NCI-H510A (cell line): ENCODE results near the gene STIM2.

ENCODE experiments used
- DNase-seq: peaks from one replicate; lab custom pipeline; 2025; lab: John Stamatoyannopoulos, UW

STIM2 gene

DNA sequence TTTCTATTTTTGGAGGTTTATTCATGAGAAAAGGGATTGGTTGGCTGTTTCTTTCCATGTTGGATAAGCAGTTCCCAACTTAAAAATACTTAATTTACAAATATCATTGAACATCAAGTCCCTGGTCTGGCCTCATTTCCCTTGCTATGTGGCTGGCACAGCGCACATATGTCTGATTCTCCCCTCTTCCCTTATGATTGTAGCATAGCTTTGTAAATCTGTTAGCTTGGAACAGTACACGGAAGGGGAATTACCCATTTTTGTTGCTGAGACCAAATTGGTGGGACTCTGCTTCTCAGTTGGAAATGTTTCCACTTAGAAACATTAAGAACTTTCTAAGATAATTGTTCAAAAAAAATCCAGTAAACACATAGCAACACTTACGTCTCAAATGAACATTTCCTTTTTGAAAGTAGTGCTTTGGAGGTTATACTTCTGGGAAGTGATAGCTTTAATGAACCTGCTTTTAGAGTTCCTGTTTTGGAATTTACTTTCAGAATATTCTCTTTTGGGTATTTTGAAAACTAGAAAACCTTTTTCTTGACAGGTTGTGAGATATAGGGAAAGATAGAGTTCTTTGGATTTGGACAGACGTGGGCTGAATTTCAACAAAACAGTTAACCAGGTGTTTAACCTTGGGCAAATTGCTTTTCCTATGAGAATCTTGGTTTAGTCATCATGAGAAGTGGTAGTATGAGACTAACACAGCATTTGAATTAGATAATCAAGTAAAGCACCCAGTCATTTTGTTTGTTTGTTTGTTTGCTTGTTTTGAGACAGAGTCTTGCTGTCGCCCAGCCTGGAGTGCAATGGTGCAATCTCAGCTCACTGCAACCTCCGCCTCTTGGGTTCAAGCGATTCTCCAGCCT, 47.3 kb downstream of the STIM2 start:
- no peak for DNase-seq

GRCh38 chr4:26909369-26909768, 48.7 kb downstream of the STIM2 start:
- DNase-seq, result no peak

GRCh38 chr4:26911254-26911653, 50.6 kb downstream of the STIM2 start:
- DNase-seq, result no peak

- no peak for DNase-seq
Observed at GRCh38 chr4:26912069-26912468, 51.4 kb downstream of the STIM2 start.

DNA sequence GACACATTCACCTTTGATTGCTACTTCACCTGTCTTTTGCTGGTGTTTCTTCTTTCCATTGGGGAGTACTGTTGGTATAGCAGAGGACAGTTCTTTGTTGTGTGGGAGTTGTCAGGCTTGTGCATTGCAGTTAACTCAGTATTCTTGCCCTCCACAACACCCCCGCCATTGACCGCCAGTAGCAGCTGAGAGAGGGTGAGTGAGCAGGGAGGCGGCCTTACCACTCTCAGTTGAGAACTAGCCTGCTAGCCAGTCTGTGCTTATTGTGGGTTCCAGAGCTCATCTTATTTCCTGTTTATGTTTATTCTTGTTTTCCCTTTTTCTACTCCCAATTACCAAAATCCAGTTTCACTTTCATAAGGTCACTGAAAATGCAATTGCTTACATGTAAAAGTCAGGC, 52.2 kb downstream of the STIM2 start:
- DNase-seq, result no peak

DNA sequence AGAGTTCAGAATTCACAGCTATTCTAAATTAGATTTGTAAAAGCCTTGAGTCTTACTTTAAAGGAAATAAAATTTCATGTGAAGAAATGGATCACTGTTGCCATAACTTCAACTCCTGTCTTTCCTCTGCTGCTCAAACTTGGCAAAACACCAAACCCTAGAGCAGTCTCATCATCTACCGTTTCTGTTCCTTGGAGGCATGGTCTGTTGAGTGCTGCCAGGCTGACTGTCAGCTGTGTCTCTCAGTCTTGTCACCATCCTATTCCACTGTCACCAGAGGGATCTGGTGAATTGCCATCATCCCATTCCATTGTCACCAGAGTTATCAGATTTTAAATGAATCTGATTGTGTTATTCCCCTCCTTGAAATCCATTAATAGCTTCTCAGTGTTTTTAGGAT, 55.6 kb downstream of the STIM2 start:
- no peak for DNase-seq

DNA sequence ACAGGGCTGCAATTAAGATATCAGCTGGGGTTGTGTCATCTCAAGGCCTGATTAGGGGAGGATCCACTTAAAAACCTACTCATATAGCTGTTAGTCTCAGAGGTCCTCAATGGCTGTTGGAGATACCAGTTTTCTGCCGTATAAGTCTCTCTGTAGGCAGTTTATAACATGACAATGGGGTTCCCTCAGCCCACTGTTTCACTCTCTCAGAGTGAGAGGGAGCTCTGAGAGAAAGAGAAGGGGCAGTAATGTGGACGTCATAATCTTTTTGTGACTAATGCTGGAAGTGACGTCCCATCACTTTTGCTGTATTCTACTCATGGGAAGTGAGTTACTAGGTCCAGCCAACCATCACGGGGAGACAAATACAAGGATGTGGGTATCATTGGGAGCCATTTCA, 70.3 kb downstream of the STIM2 start:
- no peak for DNase-seq

GRCh38 chr4:26931451-26931850, 70.8 kb downstream of the STIM2 start:
- no peak for DNase-seq

DNA sequence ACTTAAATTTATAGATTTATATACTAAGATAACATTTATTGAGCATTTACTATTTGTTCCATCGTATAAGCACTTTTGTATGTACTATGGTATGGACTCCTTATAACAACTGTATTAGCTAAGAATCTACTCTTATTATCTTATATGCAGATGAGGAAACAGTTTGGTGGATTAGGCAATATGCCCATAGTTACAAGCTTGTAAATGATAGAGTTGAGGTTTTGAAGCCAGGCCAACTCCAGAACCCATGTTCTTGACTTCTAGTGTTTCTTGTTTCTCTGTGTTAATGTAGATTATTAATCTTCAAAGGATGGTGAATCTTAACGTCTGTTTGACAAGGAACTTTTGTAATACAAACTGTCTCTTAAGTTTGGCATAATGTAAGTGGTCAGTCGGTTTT, 71.3 kb downstream of the STIM2 start:
- no peak for DNase-seq

GRCh38 chr4:26935397-26935796, 74.8 kb downstream of the STIM2 start:
- DNase-seq, result no peak

DNA sequence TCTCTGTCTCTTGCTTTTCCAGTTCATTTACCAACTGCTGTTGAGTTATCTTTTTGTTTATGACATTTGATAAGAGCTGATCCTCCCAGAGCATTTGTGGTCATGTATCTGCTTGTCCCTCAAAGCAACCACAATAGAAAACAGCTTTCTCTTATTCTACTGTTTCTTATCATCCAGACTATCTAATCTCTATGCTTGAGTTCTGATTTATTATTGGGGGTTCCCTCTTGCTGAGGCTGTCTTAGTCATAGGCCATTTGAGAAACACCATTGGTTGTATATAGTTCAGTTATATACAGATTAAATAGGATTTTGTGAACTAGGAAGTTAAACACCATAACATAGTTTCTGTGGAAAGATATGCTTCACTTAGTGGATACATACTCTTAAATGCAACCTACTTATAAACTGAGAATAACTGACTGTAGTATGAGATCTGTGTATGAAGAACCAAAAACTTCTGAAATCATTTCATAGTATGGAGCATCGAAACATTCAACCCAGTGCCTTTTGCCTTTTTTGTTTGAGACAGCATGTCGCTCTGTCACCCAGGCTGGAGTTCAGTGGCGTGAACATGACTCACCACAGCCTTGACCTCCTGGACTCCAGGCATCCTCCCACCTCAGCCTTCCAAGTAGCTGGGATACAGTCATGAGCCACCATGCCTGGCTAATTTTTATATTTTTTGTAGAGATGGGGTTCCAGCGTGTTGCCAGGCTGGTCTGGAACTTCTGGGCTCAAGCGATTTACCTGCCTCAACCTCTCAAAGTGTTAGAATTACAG, 75.8 kb downstream of the STIM2 start:
- no peak for DNase-seq

DNA sequence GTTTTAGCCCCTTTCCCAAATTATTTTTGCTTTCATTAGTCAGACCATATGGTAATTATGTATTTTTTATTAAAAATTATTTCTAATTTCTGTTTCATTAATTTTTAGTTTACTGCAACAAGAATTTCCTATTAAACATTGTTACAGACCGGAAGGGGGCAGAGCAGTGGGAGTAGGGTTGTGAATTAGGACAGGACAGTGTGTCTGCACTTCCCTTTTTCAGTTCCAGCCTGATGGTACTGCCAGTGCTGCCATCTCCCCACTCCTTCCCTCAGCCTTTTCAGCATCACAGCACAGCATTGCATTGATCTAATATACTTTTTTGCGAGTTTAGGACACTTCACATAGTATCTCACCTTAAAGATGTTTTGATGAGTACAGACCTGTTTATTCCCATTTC, 76.5 kb downstream of the STIM2 start:
- no peak for DNase-seq

GRCh38 chr4:26937567-26937966, 76.9 kb downstream of the STIM2 start:
- no peak for DNase-seq

GRCh38 chr4:26938516-26938915, 77.9 kb downstream of the STIM2 start:
- no peak for DNase-seq

- no peak for DNase-seq
Observed at GRCh38 chr4:26941951-26942350, 81.3 kb downstream of the STIM2 start.

- no peak for DNase-seq
Observed at GRCh38 chr4:26942871-26943270, 82.2 kb downstream of the STIM2 start.

DNA sequence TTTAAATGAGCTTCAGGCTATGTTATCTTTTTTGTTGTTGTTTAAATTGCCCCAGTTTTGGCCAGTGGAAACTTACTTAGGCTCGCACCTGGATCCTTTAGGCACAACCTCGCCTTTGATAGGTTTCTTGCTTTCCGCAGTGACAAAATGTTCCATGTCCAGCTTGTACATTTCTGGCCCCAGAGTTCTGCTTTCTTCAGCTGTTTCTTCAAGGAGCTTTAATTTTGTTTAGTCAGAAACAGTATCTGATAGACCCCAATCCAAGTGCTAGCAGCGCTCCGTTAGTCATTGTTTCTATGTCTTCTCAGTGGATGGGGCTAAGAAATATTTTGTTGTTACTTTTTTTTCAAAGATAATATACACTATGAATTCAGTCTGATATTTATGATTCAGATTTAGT, 82.8 kb downstream of the STIM2 start:
- DNase-seq, result no peak

DNA sequence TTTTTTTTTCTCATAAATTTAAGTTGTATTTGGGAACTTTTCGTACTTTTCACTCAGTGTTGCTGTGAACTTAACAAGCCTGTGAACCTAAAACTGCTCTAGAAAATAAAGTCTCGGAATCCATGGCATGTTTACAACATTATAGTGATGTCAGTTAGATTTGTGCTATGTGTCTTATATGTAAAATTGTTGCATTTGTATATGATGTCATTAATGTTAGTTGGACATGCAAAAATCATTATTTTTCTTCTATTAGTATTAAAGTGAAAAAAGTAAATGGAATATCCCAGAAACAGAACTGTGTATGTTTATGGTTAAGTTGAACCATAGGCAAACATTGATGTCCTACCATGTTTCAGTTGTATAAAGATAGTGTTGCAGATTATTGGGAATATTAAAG, 85.2 kb downstream of the STIM2 start:
- DNase-seq, result no peak

- DNase-seq, result no peak
Observed at GRCh38 chr4:26947318-26947717, 86.7 kb downstream of the STIM2 start.

DNA sequence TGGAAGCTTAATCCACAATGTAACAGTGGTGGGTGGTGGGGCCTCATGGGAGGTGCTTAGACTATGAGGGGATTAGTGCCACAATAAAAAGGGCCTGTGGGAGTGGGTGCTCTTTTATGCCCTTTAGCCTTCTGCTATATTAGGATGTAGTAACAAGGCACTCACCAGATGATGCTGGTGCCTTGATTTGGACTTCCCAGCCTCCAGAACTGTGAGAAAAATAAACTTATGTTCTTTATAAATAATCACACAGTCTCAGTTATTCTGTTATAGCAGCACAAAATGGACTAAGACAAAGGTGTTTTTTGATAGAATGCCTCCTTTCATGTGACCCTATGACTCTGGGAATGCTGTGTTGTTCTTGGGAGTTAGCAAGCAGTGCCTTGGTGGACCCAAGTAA, 89.8 kb downstream of the STIM2 start:
- no peak for DNase-seq

DNA sequence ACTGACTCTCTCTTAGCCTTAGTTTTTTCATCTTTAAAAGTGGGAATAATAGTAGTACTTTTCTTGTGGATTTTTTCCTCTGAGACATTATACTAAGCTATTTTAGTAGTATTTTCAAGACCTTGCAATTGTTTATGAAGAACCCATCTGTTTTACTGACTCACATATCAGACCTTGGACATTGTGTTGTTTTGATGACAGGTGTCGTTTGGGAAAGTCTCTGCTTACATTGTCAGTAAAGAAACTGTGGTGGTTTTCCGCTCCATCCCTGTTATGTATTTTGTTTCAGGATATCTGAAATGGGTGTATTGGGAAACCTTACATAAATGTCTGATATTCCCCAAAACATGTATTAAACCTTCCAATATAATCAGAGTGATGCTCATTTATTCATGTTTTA, 92.2 kb downstream of the STIM2 start:
- DNase-seq, result no peak

DNA sequence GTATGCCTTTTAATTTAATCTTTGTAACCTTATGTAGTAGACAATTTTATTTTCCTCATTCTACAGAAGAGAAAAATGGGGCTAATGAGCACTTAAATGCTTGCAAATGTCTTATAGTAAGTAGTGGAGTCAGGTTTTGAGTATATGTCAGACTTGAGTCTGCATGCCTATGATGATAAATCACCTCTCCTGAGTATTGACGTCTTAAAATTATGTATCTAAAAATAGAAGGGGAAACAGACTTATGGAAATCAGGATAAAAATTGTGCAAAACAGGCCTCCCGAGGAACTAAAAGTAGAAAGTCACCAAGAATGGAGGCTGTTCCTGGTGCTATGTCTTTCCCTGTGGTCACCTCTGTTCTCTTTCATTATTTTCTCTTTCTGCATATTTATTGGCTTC, 92.7 kb downstream of the STIM2 start:
- DNase-seq, result no peak

DNA sequence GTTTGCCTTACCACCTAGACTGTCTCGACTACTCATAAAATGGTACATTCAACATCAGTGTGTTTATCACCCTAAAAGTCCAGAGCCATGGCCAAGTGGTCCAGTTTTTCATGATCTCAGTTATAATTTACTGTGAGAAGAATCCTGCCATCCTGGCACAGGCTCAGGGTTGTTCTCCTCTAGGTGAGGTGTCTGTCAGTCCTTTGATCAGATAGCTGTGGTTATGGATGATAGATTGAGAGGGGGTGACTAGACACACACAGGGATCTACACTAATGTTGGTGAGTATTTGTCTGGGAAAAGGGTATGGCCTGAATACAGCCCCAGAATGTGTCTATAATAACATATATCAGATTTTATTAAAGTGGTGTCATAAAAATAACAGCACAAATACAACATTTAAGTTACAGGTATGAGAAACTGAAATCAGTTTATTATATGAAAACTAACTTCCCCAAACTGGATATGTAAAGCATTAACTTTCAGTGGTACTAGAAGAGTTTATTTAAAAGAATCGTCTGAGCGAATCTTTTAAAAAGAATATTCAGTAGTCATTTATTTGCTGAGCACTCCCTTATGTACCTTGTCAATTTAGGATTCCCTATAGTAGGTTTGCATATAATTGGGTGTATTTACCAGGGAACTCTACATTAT, 93.3 kb downstream of the STIM2 start:
- DNase-seq, result no peak
